Mammary epithelial cell (primary cell): ENCODE results near the gene BMP2.

ENCODE experiments used
- EZH2 ChIP-seq: IDR thresholded peaks from 2 replicates; pipeline ENCODE4 v1.6.1; 2012; ENCODE audit warnings: low read length, inconsistent platforms, borderline replicate concordance
- TF ChIP-seq, protein P1 (sequence below), 2 donors: IDR thresholded peaks in 1 of 2; conservative IDR thresholded peaks in 1 of 2; 2 replicates each; pipeline ENCODE4 v1.5.1; 2011 to 2012; ENCODE audit warnings: inconsistent platforms in 2 of 2, low read length in 2 of 2, mild to moderate bottlenecking in 2 of 2, control low read depth in 1 of 2, low read depth in 1 of 2; ENCODE audit not compliant: insufficient read depth in 1 of 2; ENCODE audit errors: extremely low read depth in 1 of 2

- TF ChIP-seq, protein P1, sequence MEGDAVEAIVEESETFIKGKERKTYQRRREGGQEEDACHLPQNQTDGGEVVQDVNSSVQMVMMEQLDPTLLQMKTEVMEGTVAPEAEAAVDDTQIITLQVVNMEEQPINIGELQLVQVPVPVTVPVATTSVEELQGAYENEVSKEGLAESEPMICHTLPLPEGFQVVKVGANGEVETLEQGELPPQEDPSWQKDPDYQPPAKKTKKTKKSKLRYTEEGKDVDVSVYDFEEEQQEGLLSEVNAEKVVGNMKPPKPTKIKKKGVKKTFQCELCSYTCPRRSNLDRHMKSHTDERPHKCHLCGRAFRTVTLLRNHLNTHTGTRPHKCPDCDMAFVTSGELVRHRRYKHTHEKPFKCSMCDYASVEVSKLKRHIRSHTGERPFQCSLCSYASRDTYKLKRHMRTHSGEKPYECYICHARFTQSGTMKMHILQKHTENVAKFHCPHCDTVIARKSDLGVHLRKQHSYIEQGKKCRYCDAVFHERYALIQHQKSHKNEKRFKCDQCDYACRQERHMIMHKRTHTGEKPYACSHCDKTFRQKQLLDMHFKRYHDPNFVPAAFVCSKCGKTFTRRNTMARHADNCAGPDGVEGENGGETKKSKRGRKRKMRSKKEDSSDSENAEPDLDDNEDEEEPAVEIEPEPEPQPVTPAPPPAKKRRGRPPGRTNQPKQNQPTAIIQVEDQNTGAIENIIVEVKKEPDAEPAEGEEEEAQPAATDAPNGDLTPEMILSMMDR (conservative IDR thresholded peaks at IDR 0.05 in 1 of 2, IDR thresholded peaks at IDR 0.05 in 1 of 2; ENCODE audit: extremely low read depth in 1 of 2, insufficient read depth in 1 of 2, low read depth in 1 of 2, low read length in 2 of 2) = no peak
- no peak for TF ChIP-seq EZH2
Measured at GRCh38 chr20:6767536-6768227, at the start of gene BMP2.
